ENCODE results near the gene LDHD.

The LDHD gene

GRCh38 chr16:75073545-75074303, 42.9 kb downstream of the LDHD start:
- Mint-ChIP-seq H3K27me3 (no peaks in the 10 kb centered on the region), H3K9me3 (no peaks in the 10 kb centered on the region), H3K36me3 (ENCODE audit: low read depth) (no peaks in the 10 kb centered on the region), H3K4me1 (ENCODE audit: low read depth) (peaks cover 41% of the 10 kb centered on the region), H3K27ac (no peak overlapping the region), H3K4me3 (no peak overlapping the region)
- intact Hi-C loops (cut with micrococcal nuclease), result no loop called here

- peaks cover 39% of the 10 kb centered on the region for H3K4me1 Mint-ChIP-seq (ENCODE audit: low read depth)
- H3K9me3 Mint-ChIP-seq, result no peaks in the 10 kb centered on the region
- H3K27ac Mint-ChIP-seq, result no peak overlapping the region
- intact Hi-C loops (cut with micrococcal nuclease), result no loop called here
- H3K4me3 Mint-ChIP-seq, result no peak overlapping the region
- no peaks in the 10 kb centered on the region for H3K36me3 Mint-ChIP-seq (ENCODE audit: low read depth)
- H3K27me3 Mint-ChIP-seq, result no peaks in the 10 kb centered on the region
Measured at GRCh38 chr16:75072239-75072947, 44.2 kb downstream of the LDHD start.

- Mint-ChIP-seq H3K36me3 (ENCODE audit: low read depth) (no peaks in the 10 kb centered on the region), H3K27ac (no peak overlapping the region), H3K27me3 (no peaks in the 10 kb centered on the region), H3K4me3 (no peak overlapping the region), H3K4me1 (ENCODE audit: low read depth) (peaks cover 35% of the 10 kb centered on the region), H3K9me3 (no peaks in the 10 kb centered on the region)
- intact Hi-C loops (cut with micrococcal nuclease), result no loop called here
Measured at GRCh38 chr16:75071621-75072020, 45.0 kb downstream of the LDHD start.

GRCh38 chr16:75070012-75070841, 46.4 kb downstream of the LDHD start:
- no peaks in the 10 kb centered on the region for H3K9me3 Mint-ChIP-seq
- H3K27me3 Mint-ChIP-seq, result peaks cover 4% of the 10 kb centered on the region
- intact Hi-C loops (cut with micrococcal nuclease), result no loop called here
- H3K36me3 Mint-ChIP-seq (ENCODE audit: low read depth), result no peaks in the 10 kb centered on the region
- peaks cover 31% of the 10 kb centered on the region for H3K4me1 Mint-ChIP-seq (ENCODE audit: low read depth)
- no peak overlapping the region for H3K4me3 Mint-ChIP-seq
- H3K27ac Mint-ChIP-seq, result no peak overlapping the region

GRCh38 chr16:75068085-75069031, 48.2 kb downstream of the LDHD start:
- Mint-ChIP-seq H3K9me3 (no peaks in the 10 kb centered on the region), H3K36me3 (ENCODE audit: low read depth) (no peaks in the 10 kb centered on the region), H3K27ac (no peak overlapping the region), H3K4me3 (no peak overlapping the region), H3K27me3 (peaks cover 6% of the 10 kb centered on the region), H3K4me1 (ENCODE audit: low read depth) (peaks cover 39% of the 10 kb centered on the region)
- intact Hi-C loops (cut with micrococcal nuclease), result no loop called here

- intact Hi-C loops (cut with micrococcal nuclease), result no loop called here
- no peaks in the 10 kb centered on the region for H3K9me3 Mint-ChIP-seq
- no peak overlapping the region for H3K27ac Mint-ChIP-seq
- H3K27me3 Mint-ChIP-seq, result peaks cover 6% of the 10 kb centered on the region
- H3K4me3 Mint-ChIP-seq, result no peak overlapping the region
- H3K36me3 Mint-ChIP-seq (ENCODE audit: low read depth), result no peaks in the 10 kb centered on the region
- H3K4me1 Mint-ChIP-seq (ENCODE audit: low read depth), result peaks cover 53% of the 10 kb centered on the region
Measured at GRCh38 chr16:75066861-75067447, 49.6 kb downstream of the LDHD start.

GRCh38 chr16:75065521-75066149, 50.9 kb downstream of the LDHD start:
- peaks cover 6% of the 10 kb centered on the region for H3K27me3 Mint-ChIP-seq
- intact Hi-C loops (cut with micrococcal nuclease), result no loop called here
- H3K4me1 Mint-ChIP-seq (ENCODE audit: low read depth), result peaks cover 65% of the 10 kb centered on the region
- H3K4me3 Mint-ChIP-seq, result no peak overlapping the region
- no peaks in the 10 kb centered on the region for H3K9me3 Mint-ChIP-seq
- no peaks in the 10 kb centered on the region for H3K36me3 Mint-ChIP-seq (ENCODE audit: low read depth)
- H3K27ac Mint-ChIP-seq, result peak overlapping the region; percentile 17

- Mint-ChIP-seq H3K27me3 (peaks cover 6% of the 10 kb centered on the region), H3K4me1 (ENCODE audit: low read depth) (peaks cover 65% of the 10 kb centered on the region), H3K27ac (peak overlapping the region; percentile 17), H3K9me3 (no peaks in the 10 kb centered on the region), H3K4me3 (no peak overlapping the region), H3K36me3 (ENCODE audit: low read depth) (no peaks in the 10 kb centered on the region)
- intact Hi-C loops (cut with micrococcal nuclease), result no loop called here
Measured at GRCh38 chr16:75065149-75065505, 51.5 kb downstream of the LDHD start.

GRCh38 chr16:75064403-75065148, 52.0 kb downstream of the LDHD start:
- peaks cover 6% of the 10 kb centered on the region for H3K27me3 Mint-ChIP-seq
- no peaks in the 10 kb centered on the region for H3K36me3 Mint-ChIP-seq (ENCODE audit: low read depth)
- H3K27ac Mint-ChIP-seq, result peak overlapping the region; percentile 17
- peaks cover 63% of the 10 kb centered on the region for H3K4me1 Mint-ChIP-seq (ENCODE audit: low read depth)
- intact Hi-C loops (cut with micrococcal nuclease), result no loop called here
- peak overlapping the region; percentile 37 for H3K4me3 Mint-ChIP-seq
- no peaks in the 10 kb centered on the region for H3K9me3 Mint-ChIP-seq

- Mint-ChIP-seq H3K4me3 (no peak overlapping the region), H3K4me1 (ENCODE audit: low read depth) (peaks cover 60% of the 10 kb centered on the region), H3K27me3 (peaks cover 6% of the 10 kb centered on the region), H3K9me3 (no peaks in the 10 kb centered on the region), H3K27ac (no peak overlapping the region), H3K36me3 (ENCODE audit: low read depth) (no peaks in the 10 kb centered on the region)
- intact Hi-C loops (cut with micrococcal nuclease), result no loop called here
Measured at GRCh38 chr16:75063549-75064088, 53.0 kb downstream of the LDHD start.

GRCh38 chr16:75062976-75063346, 53.6 kb downstream of the LDHD start:
- Mint-ChIP-seq H3K9me3 (no peaks in the 10 kb centered on the region), H3K27ac (no peak overlapping the region), H3K4me3 (no peak overlapping the region), H3K4me1 (ENCODE audit: low read depth) (peaks cover 57% of the 10 kb centered on the region), H3K36me3 (ENCODE audit: low read depth) (no peaks in the 10 kb centered on the region), H3K27me3 (peaks cover 6% of the 10 kb centered on the region)
- intact Hi-C loops (cut with micrococcal nuclease), result no loop called here
